ENCODE measurements around the gene WDR35. TPM values are rescaled to one million over a fixed set of nuclear protein-coding genes. Genes with fewer than 3 reads are reported as not detected.

WDR35 gene
- total RNA-seq, 4 donors from 2014 or later, result 2.5 to 6.8 (median 4.4) TPM

DNA sequence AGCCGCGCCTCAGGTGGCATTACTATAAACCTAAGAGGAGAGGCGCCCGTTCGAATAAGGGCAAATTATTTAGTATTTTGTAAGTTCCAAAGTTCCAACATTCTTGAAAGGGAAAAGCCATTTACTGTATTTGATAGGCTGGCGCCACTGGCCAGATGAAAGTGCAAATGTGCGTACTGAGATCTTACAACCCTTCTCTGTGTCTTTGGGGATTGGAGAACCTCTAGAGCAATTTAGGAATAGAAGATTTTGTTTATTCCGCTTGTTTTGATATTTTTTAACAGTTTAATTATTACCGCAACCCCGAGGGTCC, 467 bp upstream of the WDR35 start:
- WGBS, 2 donors, result 17 to 29% methylated on average over 10 of the region's 10 CpGs
- intact Hi-C loops (cut with DNase I; ENCODE audit: low total_unique reads), result no loop called here
- no peak for DNase-seq (ENCODE audit: low spot score in 2 of 2)
- TF ChIP-seq POLR2A (IDR thresholded peaks at IDR 0.05), result no peak
- TF ChIP-seq, protein P1, sequence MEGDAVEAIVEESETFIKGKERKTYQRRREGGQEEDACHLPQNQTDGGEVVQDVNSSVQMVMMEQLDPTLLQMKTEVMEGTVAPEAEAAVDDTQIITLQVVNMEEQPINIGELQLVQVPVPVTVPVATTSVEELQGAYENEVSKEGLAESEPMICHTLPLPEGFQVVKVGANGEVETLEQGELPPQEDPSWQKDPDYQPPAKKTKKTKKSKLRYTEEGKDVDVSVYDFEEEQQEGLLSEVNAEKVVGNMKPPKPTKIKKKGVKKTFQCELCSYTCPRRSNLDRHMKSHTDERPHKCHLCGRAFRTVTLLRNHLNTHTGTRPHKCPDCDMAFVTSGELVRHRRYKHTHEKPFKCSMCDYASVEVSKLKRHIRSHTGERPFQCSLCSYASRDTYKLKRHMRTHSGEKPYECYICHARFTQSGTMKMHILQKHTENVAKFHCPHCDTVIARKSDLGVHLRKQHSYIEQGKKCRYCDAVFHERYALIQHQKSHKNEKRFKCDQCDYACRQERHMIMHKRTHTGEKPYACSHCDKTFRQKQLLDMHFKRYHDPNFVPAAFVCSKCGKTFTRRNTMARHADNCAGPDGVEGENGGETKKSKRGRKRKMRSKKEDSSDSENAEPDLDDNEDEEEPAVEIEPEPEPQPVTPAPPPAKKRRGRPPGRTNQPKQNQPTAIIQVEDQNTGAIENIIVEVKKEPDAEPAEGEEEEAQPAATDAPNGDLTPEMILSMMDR (IDR thresholded peaks at IDR 0.05), result no peak
- H3K4me3 ChIP-seq (ENCODE audit: low read depth, poor library complexity, severe bottlenecking), result peak overlapping the region; percentile 76

DNA sequence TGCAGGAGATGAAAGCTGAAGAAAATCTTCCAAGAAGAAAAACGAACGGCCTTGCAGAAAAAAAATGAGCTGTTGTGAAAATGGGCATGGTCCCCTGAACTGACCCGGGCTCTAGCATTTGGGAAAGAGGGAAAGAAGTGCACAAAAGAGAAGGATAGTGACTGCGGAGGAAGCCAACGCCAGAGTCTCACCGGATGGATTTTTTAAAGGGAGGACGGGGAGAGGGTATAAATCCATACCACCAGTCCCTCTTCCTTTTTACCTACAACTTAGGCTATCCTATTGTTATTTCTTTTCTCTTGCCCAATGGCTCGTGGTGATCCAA, 601 bp downstream of the WDR35 start:
- intact Hi-C loops (cut with DNase I; ENCODE audit: low total_unique reads), result no loop called here
- peak overlapping the region; percentile 76 for H3K4me3 ChIP-seq (ENCODE audit: low read depth, poor library complexity, severe bottlenecking)
- TF ChIP-seq, protein P1 (IDR thresholded peaks at IDR 0.05), result no peak
- TF ChIP-seq POLR2A (IDR thresholded peaks at IDR 0.05), result no peak
- no peak for DNase-seq (ENCODE audit: low spot score in 2 of 2)
- WGBS, 2 donors, result 8% methylated on average over 8 of the region's 8 CpGs

DNA sequence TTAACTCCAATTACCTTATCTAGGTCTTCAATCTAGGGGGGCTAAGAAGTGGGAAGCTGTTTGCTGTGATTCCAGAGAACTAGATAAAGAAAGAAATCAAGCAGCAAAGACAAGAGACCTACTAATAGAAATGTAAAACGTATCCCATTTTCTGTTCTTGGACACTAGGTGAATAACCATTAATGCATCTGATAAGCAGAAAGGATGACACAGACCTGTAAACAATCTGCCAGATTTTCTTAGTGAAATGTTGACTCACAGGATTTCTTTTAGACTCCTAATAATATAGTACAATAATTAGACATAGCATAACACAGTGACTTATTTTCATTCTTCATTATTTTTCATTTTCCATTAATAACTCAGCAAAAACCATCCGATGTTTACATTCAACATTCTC, 1.3 kb downstream of the WDR35 start:
- 77 to 82% methylated on average over 2 of the region's 2 CpGs for WGBS, 2 donors
- intact Hi-C loops (cut with DNase I; ENCODE audit: low total_unique reads), result no loop called here
- H3K4me3 ChIP-seq (ENCODE audit: low read depth, poor library complexity, severe bottlenecking), result no peak overlapping the region
- TF ChIP-seq, protein P1 (IDR thresholded peaks at IDR 0.05), result no peak
- no peak for TF ChIP-seq POLR2A (IDR thresholded peaks at IDR 0.05)
- DNase-seq (ENCODE audit: low spot score in 2 of 2), result no peak

DNA sequence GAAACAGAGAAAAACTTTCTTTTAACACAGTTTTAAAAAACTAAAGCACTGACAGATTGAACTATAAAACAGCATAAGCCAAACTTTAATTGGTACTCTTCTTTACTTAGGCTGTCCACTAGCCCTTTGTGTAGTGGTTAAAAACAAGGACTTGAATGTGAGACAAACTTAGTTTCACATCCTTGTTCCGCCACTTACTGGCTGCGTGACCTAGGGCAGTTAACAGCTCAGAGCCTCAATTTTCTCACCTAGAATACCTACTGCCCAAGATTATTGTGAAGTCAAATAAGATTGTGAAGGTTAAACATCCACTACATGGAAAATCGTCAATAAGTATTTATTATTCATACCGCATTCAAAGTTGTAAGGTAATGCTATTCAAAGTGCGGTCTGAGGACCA, 2.0 kb downstream of the WDR35 start:
- TF ChIP-seq, protein P1 (IDR thresholded peaks at IDR 0.05), result no peak
- TF ChIP-seq POLR2A (IDR thresholded peaks at IDR 0.05), result no peak
- no peak for DNase-seq (ENCODE audit: low spot score in 2 of 2)
- 91 to 95% methylated on average over 5 of the region's 5 CpGs for WGBS, 2 donors
- H3K4me3 ChIP-seq (ENCODE audit: low read depth, poor library complexity, severe bottlenecking), result no peak overlapping the region
- intact Hi-C loops (cut with DNase I; ENCODE audit: low total_unique reads), result no loop called here

DNA sequence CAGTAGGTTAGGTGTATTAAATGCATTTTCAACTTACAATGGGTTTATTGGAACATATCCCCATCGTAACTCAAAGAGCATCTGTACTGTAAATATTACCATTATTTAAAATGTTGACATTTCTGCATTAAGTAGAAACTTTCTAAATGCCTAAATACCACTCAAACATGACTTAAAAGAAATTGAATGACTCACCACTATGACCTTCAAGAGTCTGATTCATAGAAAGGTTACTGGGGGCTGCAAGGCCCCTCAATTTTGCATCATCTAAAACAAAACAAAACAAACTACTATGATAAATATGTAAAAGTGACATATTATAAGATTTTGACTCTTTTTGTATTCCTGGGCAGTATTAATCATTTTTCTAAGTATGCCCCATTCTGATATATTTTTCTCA, 7.6 kb downstream of the WDR35 start:
- TF ChIP-seq POLR2A (IDR thresholded peaks at IDR 0.05), result no peak
- DNase-seq (ENCODE audit: low spot score in 2 of 2), result no peak
- intact Hi-C loops (cut with DNase I; ENCODE audit: low total_unique reads), result no loop called here
- no peak overlapping the region for H3K4me3 ChIP-seq (ENCODE audit: low read depth, poor library complexity, severe bottlenecking)
- 92 to 100% methylated on average over 1 of the region's 1 CpG for WGBS, 2 donors

DNA sequence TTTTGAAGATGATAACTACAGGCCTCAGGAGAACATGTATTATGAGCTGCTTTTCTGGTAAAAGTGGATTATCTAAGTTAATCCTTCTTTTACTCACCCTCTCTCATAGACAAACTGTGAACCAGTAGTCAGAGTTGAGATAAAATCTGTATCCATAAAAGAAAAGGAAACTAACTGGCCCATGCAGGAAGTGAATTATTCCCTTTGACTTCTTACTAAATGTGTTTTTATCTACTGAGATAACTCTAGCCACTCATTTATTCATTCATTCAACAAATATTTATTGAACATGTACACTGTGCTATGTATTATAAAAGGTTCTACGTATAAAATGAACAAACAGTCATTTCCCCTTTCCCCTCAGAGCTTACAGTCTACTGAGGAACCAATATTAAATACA, 10.0 kb downstream of the WDR35 start:
- no peak for DNase-seq (ENCODE audit: low spot score in 2 of 2)
- WGBS, 2 donors, result 71 to 77% methylated on average over 1 of the region's 1 CpG
- no peak overlapping the region for H3K4me3 ChIP-seq (ENCODE audit: low read depth, poor library complexity, severe bottlenecking)
- intact Hi-C loops (cut with DNase I; ENCODE audit: low total_unique reads), result no loop called here
- no peak for TF ChIP-seq POLR2A (IDR thresholded peaks at IDR 0.05)
- TF ChIP-seq, protein P1 (IDR thresholded peaks at IDR 0.05), result no peak

Data from lower leg skin (tissue), 4 donors.